ENCODE measurements around the gene ACADS.

ACADS gene

DNA sequence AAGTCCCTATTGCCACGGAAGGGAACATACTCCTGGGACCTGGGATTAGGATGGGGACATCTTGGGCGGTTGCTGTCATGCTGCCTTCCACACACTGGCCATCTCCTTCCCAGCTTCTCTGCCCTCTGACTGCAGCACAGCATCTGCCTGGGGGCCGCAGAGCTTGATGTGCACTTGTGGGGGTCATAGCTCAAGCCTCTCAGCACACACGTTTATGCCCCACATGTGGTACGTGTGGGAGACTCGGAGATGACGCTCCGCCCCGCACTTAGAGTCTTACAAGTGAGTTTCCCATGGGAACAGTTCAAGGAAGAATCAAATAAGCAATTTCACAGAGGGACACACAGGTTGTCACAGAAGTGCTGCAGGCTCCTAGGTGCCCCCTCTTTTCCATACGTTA lies 8.6 kb downstream of the ACADS start:
- Histone ChIP-seq H3K27ac (no peak overlapping the region), H3K4me3 (ENCODE audit: low read depth, low read length) (no peak overlapping the region), H3K27me3 (replicated peaks) (no peaks in the 10 kb centered on the region), H3K36me3 (replicated peaks) (no peaks in the 10 kb centered on the region)
- in situ Hi-C loops (cut with HindIII; ENCODE audit: low pct_ligation_motif_present, low sequenced_read_pairs), result no loop called here
- TF ChIP-seq, protein P1, sequence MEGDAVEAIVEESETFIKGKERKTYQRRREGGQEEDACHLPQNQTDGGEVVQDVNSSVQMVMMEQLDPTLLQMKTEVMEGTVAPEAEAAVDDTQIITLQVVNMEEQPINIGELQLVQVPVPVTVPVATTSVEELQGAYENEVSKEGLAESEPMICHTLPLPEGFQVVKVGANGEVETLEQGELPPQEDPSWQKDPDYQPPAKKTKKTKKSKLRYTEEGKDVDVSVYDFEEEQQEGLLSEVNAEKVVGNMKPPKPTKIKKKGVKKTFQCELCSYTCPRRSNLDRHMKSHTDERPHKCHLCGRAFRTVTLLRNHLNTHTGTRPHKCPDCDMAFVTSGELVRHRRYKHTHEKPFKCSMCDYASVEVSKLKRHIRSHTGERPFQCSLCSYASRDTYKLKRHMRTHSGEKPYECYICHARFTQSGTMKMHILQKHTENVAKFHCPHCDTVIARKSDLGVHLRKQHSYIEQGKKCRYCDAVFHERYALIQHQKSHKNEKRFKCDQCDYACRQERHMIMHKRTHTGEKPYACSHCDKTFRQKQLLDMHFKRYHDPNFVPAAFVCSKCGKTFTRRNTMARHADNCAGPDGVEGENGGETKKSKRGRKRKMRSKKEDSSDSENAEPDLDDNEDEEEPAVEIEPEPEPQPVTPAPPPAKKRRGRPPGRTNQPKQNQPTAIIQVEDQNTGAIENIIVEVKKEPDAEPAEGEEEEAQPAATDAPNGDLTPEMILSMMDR (IDR thresholded peaks at IDR 0.05; ENCODE audit: low read depth, low read length, missing control alignments), result no peak
- DNase-seq, result no peak

- no peaks in the 10 kb centered on the region for H3K36me3 ChIP-seq (replicated peaks)
- H3K27ac ChIP-seq, result no peak overlapping the region
- in situ Hi-C loops (cut with HindIII; ENCODE audit: low pct_ligation_motif_present, low sequenced_read_pairs), result no loop called here
- no peak overlapping the region for H3K4me3 ChIP-seq (ENCODE audit: low read depth, low read length)
- no peak for DNase-seq
- H3K27me3 ChIP-seq (replicated peaks), result no peaks in the 10 kb centered on the region
- TF ChIP-seq, protein P1 (IDR thresholded peaks at IDR 0.05; ENCODE audit: low read depth, low read length, missing control alignments), result no peak
Observed at GRCh38 chr12:120735181-120735580, 9.6 kb downstream of the ACADS start.

- H3K4me3 ChIP-seq (ENCODE audit: low read depth, low read length), result no peak overlapping the region
- DNase-seq, result no peak
- no peaks in the 10 kb centered on the region for H3K27me3 ChIP-seq (replicated peaks)
- in situ Hi-C loops (cut with HindIII; ENCODE audit: low pct_ligation_motif_present, low sequenced_read_pairs), result no loop called here
- TF ChIP-seq, protein P1 (IDR thresholded peaks at IDR 0.05; ENCODE audit: low read depth, low read length, missing control alignments), result no peak
- H3K36me3 ChIP-seq (replicated peaks), result no peaks in the 10 kb centered on the region
- H3K27ac ChIP-seq, result no peak overlapping the region
Observed at GRCh38 chr12:120736404-120737331, 11.0 kb downstream of the ACADS start.

DNA sequence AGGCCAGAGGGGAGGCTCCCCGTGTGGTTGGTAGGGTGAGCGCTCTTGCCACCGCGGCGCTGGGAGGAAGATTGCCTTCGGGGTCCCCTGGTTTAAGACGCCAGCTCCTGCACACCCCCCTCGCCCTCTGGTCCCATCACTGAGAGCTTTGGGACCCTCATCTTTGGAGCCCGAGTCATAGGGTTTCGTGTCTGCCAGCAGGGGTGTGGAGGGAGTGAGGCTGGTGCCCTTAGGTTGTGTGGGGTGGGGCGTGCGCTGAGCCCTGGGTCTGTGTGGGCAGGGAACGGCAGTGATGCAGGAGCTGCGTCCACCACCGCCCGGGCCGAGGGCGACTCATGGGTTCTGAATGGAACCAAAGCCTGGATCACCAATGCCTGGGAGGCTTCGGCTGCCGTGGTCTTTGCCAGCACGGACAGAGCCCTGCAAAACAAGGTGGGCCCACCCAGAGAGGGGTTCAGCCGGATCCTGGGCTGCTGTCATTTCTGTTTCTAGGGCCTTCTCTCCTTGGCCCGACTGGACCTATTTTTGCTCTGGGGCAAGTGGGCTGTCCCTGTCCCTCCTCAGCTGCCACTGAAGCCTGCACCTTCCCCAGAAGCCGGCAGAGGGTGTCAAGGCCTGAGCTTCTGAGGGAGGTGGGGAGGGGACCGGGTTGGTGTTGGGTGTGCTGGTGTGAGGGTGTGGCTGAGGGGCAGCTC lies 12.1 kb downstream of the ACADS start:
- TF ChIP-seq, protein P1 (IDR thresholded peaks at IDR 0.05; ENCODE audit: low read depth, low read length, missing control alignments), result peak; percentile 75
- no peak overlapping the region for H3K27ac ChIP-seq
- in situ Hi-C loops (cut with HindIII; ENCODE audit: low pct_ligation_motif_present, low sequenced_read_pairs), result no loop called here
- no peaks in the 10 kb centered on the region for H3K27me3 ChIP-seq (replicated peaks)
- H3K36me3 ChIP-seq (replicated peaks), result no peaks in the 10 kb centered on the region
- H3K4me3 ChIP-seq (ENCODE audit: low read depth, low read length), result no peak overlapping the region
- DNase-seq, result no peak

- in situ Hi-C loops (cut with HindIII; ENCODE audit: low pct_ligation_motif_present, low sequenced_read_pairs), result no loop called here
- no peak overlapping the region for H3K4me3 ChIP-seq (ENCODE audit: low read depth, low read length)
- no peaks in the 10 kb centered on the region for H3K27me3 ChIP-seq (replicated peaks)
- H3K27ac ChIP-seq, result no peak overlapping the region
- TF ChIP-seq, protein P1 (IDR thresholded peaks at IDR 0.05; ENCODE audit: low read depth, low read length, missing control alignments), result no peak
- DNase-seq, result no peak
- no peaks in the 10 kb centered on the region for H3K36me3 ChIP-seq (replicated peaks)
Observed at GRCh38 chr12:120738252-120739030, 12.8 kb downstream of the ACADS start.

Measured in brain microvascular endothelial cell (primary cell).